CD4-positive, alpha-beta T cell treated with Interleukin-21 for 1 hour (primary cell): ENCODE results near the gene MYH11.
"Not testable (repeated sequence)": the region's sequence is repeated elsewhere in the genome, so short reads cannot be mapped to it uniquely, and the experiment has no call there.

Source experiments
- DNase-seq: peaks from one replicate; pipeline ENCODE4 v3.0.0-alpha.2; 2020

MYH11 gene

DNA sequence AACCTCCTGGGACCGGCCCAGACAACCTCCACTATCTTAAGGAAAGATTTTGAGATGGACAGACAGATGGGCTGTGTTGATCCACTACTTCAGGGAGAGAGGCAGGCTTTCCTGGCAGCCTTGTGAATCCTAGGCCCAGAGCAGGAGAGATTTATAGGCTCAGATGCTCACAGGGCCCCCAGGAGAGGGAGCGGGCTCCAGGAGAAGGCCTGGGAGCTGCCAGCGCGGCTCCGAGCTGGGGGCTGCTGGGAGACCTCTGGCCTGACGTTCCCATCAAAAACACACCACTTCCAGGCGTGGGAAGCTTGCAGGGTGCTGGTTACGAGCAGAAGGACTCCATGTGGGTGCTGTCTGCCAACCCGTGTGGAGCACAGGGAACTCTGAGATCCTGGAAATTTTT, 53.2 kb downstream of the MYH11 start:
- DNase-seq, result no peak

DNA sequence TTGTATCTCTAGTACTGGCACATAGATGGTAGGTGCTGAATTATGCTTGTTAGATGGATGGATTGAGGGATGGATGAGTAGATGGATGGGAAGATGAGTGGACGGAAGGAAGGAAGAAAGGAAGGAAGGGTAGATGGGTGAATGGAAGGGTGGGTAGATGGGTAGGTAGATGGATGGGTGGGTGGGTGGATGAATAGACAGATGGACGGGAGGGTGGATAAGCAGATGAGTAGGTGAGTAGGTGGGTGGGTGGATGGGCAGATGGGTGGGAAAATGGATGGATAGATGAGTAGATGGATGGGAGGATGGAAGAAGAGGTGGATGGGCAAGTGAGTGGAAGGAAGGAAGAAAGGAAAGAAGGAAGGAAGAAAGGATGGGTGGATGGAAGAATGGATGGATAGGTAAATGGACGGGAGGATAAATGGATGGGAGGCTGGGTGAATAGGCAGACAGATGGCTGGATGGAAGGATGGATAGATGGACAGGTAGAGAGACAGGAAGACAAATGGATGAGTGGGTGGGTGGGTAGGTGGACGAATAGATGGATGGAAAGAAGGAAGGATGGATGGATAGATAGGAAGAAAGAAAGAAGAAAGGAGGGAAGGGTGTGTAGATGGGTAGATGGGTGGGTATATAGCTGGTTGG, 56.9 kb downstream of the MYH11 start:
- DNase-seq, result no peak

DNA sequence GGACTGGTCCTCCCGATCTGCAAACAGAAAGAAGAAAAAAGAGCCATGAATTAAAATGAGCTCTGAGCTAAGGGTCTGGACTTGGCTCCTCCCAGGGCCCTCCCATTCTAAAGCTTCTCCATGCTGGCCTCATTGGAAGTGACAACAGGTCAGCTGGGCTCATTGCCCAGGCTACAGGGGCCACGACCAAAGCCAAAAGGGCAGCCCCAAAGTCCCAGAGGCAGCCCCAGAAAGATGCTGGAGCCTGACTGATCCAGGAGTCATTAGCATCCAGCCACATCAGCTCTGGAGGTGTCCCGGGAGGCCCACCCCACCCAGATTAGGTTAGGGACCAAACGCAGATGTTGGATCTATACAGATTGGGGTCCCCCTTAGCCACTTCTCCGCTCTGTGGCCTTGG, 58.2 kb downstream of the MYH11 start:
- DNase-seq, result no peak

DNA sequence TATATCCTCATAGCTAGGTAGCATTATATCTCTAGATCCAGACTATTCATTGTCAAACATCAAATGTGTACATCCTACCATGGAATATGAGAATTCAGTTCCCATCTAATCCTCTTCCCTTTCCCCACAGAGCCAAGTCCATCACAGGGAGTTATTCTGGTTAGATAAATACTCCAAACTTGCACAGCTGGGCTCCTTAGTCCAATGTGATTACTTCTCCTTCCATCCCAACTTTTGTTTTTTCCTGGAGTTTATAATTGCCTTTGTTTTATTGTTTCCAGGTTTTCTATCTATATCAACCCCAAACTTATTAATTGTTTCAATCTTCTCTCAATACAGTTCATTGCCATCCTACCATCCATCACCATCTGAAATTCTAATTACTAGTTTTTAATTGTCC, 59.9 kb downstream of the MYH11 start:
- no peak for DNase-seq

DNA sequence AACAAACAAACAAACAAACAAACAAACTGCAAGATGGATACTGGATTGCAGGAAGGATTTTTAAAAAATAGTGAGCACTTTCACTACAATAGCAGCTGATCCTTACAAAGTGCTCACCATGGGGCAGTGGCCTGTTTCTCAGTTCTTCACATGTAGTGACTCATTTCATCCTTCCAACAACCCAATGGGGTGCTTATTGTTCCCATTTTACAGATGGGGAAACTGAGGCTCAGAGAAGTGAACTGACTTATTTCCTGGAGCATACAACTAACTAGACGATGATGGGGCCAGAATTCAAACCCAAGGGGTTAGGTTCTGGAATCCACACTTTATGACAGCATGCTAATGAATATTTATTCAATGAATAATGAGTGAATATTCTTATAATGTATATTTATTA, 61.2 kb downstream of the MYH11 start:
- DNase-seq, result no peak

DNA sequence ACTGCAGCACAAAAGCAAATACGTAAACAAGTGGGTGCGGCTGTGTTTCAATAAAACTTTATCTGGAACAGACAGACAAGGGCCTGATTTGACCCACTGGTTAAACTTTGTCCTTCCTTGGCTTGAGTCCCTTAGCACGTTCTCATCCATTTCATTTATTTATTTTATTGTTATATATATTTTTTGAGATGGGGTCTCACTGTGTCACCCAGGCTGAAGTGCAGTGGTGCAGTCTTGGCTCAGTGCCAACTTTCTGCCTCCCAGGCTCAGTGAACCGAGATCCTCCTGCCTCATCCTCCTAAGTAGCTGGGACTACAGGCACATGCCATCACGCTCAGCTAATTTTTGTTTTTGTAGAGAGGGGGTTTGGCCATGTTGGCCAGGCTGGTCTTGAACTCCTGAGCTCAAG, 64.3 kb downstream of the MYH11 start:
- no peak for DNase-seq

DNA sequence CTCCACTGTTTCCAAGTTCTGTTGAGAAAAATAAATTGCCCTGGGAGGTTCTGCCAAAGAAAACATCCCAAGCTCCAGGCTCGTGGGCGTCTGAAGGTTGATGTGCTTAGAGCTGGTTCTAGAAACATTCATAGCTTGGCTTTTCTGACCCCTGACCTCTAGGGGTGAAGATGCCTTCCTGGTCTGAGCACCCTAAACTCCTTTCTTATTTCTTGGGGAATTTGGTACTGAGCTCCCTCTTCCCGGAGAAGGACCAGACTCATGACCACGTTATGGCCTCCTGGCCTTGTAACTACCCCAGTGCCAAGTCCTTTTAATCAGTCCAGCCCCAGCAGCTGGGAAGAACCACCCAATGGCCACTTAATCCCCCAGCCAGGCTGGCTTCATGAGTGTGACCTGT, 66.4 kb downstream of the MYH11 start:
- DNase-seq, result no peak

DNA sequence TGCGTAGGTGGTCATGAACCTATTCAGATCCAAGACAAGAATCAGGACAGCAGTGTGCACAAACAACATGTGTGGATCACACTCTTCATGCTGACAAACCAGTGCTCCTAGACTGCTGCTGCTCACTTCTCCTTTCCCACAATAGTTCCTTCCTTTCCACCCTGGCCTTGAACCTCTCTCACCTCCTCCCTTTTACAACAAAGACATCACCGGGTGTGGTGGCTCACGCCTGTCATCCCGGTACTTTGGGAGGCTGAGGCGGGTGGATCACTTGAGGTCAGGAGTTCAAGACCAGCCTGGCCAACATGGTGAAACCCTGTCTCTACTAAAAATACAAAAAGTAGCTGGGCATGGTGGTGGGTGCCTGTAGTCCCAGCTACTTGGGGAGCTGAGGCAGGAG, 67.0 kb downstream of the MYH11 start:
- not testable (repeated sequence) for DNase-seq

DNA sequence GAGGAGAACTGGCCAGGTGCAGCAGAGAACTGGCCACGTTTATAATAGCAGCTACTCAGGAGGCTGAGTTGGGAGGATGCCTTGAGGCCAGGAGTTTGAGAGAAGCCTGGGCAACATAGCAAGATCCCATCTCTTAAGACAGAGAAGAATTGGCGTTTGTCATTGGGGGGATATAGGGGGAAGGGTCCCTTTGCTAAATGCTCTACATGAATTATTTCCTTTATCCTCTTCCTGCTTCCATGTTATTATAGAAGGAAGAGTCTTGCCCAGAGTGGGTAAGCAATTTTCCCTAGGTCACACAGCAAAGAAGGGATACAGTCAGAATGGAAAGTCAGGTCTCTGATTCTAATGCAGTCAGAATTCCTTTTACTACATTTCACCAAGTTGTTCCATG, 68.0 kb downstream of the MYH11 start:
- DNase-seq, result no peak

DNA sequence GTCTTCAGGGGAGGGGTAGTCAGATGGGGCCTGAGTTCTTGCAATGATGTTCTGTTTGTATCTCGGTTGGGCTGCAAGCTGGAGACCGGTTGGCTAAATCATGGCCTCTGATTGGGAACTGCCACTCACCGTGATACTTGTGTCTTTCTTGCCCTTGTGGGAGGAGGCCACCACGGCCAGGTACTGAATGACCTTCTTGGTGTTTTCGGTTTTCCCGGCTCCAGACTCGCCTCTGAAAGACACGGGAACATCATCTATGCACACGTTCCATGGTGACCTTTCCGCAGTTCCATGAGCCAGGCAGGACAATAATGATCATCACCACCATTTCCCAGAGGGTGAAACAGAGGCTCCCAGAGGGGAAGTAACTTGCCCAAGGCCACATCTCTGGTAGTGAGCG, 70.3 kb downstream of the MYH11 start:
- DNase-seq, result no peak

DNA sequence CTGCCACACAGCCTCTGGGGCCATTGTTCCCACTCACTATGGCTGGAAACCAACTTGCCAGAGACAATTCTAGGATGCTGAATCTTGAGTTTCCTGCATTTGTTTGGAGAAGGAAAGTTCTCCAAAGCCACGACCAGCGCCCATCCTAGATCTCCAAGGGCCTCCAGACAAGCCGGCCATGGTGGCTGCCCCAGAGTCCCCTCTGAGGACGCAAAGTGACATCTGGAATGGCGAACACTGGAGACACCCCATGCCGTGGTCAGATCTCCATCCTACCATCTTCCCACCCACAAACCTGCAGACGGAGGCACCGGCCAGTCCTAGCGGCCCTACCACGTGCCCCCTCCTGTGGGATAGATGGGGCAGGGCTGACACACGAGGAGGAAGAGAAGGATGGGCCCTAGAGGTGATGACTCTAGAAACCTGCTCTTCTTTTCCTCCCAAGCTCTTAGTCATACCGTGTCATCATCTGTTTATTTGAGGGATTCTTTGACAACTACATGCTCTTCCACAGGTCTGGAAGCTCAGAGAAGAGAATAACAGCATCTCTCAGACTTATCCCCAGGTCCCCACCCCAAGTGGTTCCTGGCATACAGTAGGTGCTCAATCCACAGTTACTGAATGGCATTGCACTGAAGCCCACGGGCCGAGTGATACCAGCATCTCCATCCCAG, 71.3 kb downstream of the MYH11 start:
- DNase-seq, result no peak

DNA sequence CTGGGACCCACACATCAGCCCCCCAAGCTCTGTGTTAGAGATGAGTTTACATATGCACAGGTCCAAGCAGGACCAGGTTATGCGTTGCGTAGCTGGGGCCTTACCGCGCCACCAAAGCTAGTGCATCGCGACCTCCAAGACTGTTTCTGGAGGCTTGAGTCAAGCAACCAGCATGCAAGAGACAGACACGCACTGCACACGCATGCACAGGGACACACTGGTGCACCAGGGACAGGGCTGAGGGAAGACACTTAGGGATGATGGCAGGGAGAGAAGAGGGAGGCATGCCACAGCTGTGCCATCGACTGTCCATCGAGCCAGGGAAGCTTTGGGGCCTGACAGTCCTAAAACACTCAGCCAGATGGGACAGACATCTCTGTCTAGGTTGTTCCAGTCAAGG, 72.8 kb downstream of the MYH11 start:
- DNase-seq, result no peak

DNA sequence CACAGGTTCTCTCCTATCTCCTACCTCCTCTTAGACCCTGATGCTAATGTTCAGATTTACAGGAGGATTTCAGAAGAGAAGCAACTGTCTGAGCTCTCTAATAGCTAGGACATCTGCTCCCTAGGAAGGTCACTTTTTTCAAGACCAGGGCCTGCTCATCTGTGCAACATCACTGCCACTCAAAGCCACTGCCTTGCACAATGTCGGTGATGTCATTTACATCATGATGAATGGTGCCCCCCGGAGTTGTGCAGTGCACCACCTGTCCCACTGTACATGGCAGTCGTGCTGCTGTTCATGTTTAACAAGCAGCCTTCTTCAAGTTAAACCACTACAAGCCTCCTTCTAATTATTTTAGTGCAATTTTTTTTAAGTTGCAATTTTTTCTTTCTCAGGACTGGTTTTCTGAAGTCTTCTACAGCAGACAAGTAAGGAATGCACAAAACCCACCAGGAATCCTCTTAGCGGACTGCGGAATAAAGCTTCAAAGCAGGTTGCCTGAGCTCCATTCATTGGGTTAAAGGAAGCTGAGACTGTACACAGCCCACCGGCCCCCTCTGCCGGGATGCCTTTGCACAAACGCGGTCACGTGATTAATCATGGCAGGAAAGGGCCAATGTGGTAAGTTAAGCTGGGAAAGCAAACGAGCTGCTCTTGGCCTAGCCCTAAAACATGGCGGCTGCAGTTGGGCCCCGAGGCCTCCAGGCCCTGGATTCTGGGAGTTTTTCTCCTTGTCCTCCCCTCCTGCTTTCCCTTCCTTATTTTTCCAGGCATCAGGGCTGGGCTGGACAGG, 74.1 kb downstream of the MYH11 start:
- DNase-seq, result no peak

DNA sequence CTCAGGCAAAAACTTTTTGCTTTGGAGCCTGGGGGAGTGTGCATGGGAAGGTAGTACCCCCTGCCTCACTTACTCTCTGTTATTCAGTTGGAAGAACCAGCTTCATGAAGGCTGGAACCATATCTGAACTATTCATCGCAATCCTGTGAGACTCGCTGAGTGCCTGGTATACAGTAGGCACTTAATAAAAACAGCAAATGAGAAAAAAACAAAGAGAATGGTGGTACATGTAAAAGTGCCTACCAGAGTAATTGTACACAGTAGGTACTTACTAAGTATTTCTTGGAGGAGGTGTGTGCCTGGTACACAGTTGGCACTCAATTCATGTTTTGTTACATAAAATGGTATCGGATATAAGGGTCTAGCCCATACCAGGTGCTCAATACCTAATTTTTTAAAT, 75.2 kb downstream of the MYH11 start:
- no peak for DNase-seq

DNA sequence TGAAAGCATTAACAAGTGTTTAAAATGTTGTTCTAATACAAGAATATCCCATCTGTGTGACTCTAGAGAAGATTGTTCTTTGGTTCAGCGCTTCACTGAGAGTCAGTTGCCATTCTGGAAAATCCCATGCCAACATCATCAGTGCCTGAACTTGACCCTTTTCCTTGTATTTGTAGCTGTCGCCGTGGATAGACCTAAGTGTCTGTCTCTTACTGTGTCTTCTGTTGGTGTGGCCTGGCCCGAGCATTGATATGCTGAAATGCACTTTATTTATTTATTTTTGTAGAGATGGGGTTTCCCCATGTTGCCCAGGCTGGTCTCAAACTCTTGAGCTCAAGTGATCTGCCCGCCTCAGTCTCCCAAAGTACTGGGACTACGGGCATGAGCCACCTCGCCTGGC, 76.0 kb downstream of the MYH11 start:
- DNase-seq, result no peak

DNA sequence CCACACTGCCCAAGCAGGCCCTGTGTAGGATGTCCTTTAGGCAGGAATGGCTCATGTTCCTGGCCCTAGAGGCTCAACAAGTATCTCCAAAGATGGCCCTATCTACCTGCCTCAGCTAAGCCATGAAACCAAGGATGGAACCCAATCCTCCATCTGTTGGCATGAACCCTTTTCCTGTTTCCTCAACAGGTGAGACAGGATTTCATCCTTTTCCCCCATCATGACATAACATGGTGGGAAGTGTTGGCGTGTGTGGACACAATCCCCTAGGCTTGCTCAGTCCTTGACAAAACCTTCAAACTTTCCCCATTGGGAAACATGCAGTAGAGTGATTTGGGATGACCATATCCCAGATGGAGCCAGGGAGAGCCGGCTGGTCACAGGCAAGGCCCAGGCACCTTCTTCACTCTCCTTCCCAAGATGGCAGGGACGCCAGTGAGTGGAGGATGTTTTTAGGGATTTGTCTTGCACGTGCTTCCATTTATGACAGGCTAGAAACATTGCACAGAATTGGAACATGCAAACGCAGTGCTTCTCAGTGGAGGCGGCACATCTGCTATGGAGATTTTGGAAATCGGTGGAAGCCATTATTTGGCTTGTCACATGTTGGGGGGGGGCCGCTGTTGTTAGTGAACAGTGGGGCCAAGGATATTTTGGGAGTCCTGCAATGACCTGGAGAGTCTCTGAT, 77.0 kb downstream of the MYH11 start:
- DNase-seq, result no peak

DNA sequence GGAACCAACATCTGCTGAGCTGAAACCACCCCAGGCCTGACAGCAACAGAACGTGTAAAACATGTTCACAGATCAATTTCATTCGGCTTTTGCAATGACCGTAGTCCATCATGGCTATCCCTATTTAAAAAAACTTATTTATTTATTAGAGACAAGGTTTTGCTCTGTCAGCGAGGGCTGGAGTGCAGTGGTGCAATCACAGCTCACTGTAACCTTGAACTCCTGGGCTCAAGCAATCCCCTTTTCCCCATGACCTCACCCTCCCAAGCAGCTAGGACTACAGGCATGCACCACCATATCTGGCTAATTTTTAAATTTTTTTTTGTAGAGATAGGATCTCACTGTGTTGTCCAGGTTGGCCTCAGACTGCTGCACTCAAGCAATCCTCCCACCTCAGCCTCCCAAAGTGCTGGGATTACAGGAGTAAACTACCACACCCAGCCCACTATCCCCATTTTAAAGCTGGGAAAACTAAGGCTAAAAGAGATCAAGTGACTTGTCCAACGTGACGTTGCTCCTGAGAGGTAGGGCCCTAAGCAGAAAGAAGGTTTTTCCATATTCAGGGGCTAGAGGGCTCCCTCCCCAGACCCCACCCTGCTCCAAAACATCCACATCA, 77.7 kb downstream of the MYH11 start:
- no peak for DNase-seq

DNA sequence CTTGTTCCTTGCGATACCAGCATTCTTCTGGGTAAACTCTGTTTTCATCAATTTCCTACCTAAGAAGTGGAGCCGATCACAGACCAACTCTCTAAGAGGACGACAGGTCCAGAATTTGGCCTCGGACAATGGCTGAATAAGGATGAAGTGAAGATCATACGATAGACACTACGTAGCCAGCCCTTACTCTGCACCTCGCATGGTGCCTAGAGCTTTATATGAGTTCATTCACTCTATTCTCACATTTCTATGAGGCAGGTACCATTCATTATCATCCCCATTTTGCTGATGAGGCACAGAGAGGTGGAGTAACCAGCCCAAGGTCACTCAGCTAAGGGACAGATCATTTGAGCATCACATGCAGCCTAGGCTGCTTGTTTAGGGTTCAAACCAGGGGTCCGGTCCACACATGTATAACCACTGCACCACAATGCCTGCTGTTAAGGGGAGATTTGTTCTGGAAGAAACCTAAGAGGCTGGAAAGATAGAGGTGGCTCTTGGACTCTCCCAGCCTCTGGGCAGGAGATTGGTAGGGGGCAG, 78.6 kb downstream of the MYH11 start:
- DNase-seq, result no peak

DNA sequence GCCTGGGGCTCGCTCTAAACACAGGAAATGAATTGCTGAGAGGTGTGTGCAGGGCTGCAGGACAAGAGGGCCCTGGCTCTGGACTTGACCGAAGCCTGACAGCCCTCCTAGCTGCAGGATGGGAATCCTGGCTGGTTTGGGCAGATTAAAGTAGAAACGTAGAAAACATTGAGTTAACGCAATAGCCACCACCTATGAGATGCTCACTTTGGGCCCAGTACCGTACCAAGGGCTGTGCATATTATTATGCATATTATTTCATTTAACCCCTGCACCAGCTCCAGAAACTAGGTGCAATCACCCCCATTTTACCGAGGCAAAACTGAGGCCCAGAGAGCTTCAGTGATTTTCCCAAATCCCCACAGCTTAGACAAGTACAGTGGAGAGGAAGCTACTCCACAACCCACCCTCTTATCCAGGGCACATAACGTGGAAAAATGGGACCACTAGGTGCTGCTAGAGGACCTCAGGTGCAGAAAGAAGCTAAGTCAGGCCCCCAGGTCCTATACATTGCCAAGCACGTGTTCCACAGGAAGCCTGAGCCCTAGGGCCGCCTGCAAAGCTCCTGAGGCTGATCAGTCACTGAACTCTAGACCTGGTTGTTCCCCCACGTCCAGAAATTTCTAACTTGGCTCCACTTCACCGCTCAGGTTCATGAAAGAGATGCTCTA, 79.2 kb downstream of the MYH11 start:
- no peak for DNase-seq

DNA sequence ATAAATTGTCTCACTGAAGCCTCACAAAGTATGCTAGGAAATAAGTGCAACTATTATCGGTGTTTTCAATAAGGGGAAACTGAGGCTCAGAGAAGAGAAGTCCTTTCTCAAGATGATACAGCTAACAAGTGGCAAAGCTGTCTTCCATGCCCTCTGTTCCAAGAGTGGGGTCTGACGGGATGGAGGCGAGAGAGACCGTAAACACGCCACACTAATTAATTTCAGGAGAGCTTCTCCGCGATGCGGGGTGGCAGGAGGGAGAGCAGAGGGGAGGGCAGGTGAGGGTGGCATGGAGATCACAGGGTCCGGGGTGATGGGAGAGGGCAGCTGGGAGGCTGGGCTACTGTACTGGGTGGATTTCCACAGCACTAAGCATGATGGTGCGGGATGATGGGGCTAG, 80.3 kb downstream of the MYH11 start:
- DNase-seq, result no peak

DNA sequence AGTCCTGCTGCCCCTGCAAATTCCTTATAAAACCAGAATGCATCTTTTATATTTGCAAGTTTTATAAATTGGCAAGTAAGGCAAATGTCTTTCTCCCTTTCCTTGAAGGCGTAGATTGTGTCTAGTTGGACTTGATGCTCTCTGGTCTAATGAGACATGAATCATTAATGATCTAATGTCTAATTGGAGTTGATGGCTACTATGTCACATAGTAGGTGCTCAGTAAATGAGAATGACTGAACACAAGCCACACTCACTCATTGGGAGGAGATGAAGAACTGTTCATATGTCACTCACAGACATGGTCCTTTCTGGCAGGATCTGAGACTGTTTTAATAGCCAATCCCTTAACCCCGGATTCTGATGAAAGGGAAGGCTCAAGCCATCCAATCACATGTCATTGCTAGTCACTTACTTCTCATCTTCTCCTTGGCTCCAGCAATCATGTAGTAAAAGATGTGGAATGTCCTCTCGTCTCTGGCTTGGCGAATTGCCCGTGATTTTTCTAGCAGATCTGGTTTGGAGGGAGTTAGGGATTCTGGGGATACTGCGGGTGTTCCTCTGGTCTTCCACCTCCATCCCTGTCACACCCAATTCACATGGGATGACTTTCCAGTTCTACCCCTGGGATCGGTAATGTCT, 81.0 kb downstream of the MYH11 start:
- no peak for DNase-seq

DNA sequence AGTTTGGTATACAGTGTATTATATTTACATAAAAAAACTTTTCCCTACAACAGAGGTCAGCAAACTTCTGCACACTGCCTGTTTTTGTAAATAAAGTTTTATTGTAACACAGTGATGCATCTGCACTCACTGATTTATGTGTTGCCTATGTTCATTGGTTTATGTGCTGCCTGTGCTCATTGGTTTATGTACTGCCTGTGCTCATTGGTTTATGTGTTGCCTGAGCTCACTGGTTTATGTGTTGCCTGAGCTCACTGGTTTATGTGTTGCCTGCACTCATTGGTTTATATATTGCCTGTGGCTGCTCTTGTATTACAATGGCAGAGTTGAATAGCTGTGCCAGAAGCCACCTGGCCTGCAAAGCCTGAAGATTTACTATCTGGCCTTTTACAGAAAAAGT, 81.6 kb downstream of the MYH11 start:
- DNase-seq, result no peak
